ENCODE results near the gene PCDHGB4. TPM values are rescaled to one million over a fixed set of nuclear protein-coding genes. Genes with fewer than 3 reads are reported as not detected.

PCDHGB4 gene
- total and polyA plus RNA-seq, 5 donors from 2014 or later = 0.22 TPM; not detected in 4

DNA sequence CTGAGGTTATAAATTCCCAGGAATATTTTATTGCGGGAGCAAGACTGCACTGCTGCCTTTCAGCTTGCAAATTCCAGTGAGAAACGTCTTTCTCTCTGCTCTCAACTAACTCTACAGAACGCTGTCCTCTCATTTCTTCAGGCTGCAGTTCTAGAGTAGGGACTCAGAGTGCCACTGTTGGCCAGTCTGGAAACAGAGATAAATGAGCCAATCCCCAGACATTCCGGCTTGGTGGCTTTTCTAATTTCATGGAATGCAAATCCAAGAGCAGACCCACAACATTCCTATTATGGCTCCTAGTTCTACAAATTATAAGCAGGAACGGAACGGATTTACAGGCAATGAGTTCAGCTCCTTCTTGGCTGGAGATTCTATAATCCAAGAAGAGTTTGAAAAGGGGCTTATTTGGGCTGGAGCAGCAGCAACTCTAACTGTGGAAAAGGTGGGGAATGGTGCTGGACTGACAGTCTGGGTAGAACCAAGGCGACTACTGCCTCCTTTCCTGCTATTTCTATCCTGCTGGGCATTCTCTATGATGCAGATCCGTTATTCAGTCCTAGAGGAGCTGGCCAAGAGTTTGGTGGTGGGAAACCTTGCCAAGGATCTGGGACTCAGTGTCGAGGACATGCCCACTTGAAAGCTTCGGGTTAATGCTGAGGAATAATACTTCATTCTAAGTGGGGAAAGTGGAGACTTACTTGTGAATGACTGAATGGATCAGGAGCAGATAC lies 52.1 kb downstream of the PCDHGB4 start:
- Mint-ChIP-seq H3K36me3 (no peaks in the 10 kb centered on the region), H3K9me3 (peaks cover 0 to 6% (median 2%) of the 10 kb centered on the region in 7 donors), H3K4me1 (no peaks in the 10 kb centered on the region), H3K27ac (no peak overlapping the region), H3K4me3 (no peak overlapping the region), H3K27me3 (peaks cover 11% of the 10 kb centered on the region)
- ATAC-seq (ENCODE audit: low read depth in 2 of 2) (no peak), DNase-seq (no peak)
- Histone ChIP-seq H3K4me1 (ENCODE audit: control insufficient read depth, insufficient read depth, low read length, poor library complexity, severe bottlenecking) (no peaks in the 10 kb centered on the region), H3K36me3 (ENCODE audit: control insufficient read depth, insufficient read depth, low read length) (no peaks in the 10 kb centered on the region), H3K4me3 (ENCODE audit: low read depth, low read length) (no peak overlapping the region), H3K27me3 (ENCODE audit: control insufficient read depth, insufficient read depth, low read length) (peaks cover 3% of the 10 kb centered on the region), H3K27ac (ENCODE audit: insufficient read depth, low read length, poor library complexity, severe bottlenecking) (no peak overlapping the region), H3K9me3 (ENCODE audit: control insufficient read depth in 2 of 2, low read length in 2 of 2) (no peaks in the 10 kb centered on the region)

Other genes with a start within 250 kb of the PCDHGB4 start
Only the 30 nearest of the 37 such genes appear.
- 0.07 TPM for gene PCDHB9, start 200.5 kb upstream of the PCDHGB4 start, total RNA-seq
- not detected for gene PCDHB9, start 200.5 kb upstream of the PCDHGB4 start, polyA plus RNA-seq
- not detected for gene PCDHB10, start 195.3 kb upstream of the PCDHGB4 start, total RNA-seq
- not detected for gene PCDHB10, start 195.3 kb upstream of the PCDHGB4 start, polyA plus RNA-seq
- not detected for gene PCDHB11, start 188.1 kb upstream of the PCDHGB4 start, total RNA-seq
- not detected for gene PCDHB11, start 188.1 kb upstream of the PCDHGB4 start, polyA plus RNA-seq
- gene PCDHB12, start 179.0 kb upstream of the PCDHGB4 start, total RNA-seq = not detected
- gene PCDHB12, start 179.0 kb upstream of the PCDHGB4 start, polyA plus RNA-seq = not detected
- gene PCDHB13, start 173.8 kb upstream of the PCDHGB4 start, total RNA-seq = not detected
- under 1 TPM in 1 of 4 donors, not detected in 3; 0.05 TPM for gene PCDHB13, start 173.8 kb upstream of the PCDHGB4 start, polyA plus RNA-seq
- not detected for gene PCDHB14, start 164.4 kb upstream of the PCDHGB4 start, total RNA-seq
- gene PCDHB14, start 164.4 kb upstream of the PCDHGB4 start, polyA plus RNA-seq = not detected
- not detected for gene PCDHB15, start 142.3 kb upstream of the PCDHGB4 start, total RNA-seq
- not detected for gene PCDHB15, start 142.3 kb upstream of the PCDHGB4 start, polyA plus RNA-seq
- 0.74 TPM for gene SLC25A2, start 83.6 kb upstream of the PCDHGB4 start, total RNA-seq
- under 1 TPM in 1 of 4 donors, not detected in 3; 0.12 TPM for gene SLC25A2, start 83.6 kb upstream of the PCDHGB4 start, polyA plus RNA-seq
- gene TAF7, start 66.9 kb upstream of the PCDHGB4 start, total RNA-seq = 76.6 TPM
- gene TAF7, start 66.9 kb upstream of the PCDHGB4 start, polyA plus RNA-seq = 100 to 1,000 TPM; 172 to 235 (median 200) TPM
- 0.10 TPM for gene PCDHGA1, start 57.2 kb upstream of the PCDHGB4 start, total RNA-seq
- under 1 TPM in 1 of 4 donors, not detected in 3; 0.06 TPM for gene PCDHGA1, start 57.2 kb upstream of the PCDHGB4 start, polyA plus RNA-seq
- gene PCDHGA2, start 48.9 kb upstream of the PCDHGB4 start, total RNA-seq = not detected
- not detected for gene PCDHGA2, start 48.9 kb upstream of the PCDHGB4 start, polyA plus RNA-seq
- not detected for gene PCDHGA3, start 43.9 kb upstream of the PCDHGB4 start, total RNA-seq
- not detected for gene PCDHGA3, start 43.9 kb upstream of the PCDHGB4 start, polyA plus RNA-seq
- gene PCDHGB1, start 37.6 kb upstream of the PCDHGB4 start, total RNA-seq = not detected
- not detected for gene PCDHGB1, start 37.6 kb upstream of the PCDHGB4 start, polyA plus RNA-seq
- gene PCDHGA4, start 32.7 kb upstream of the PCDHGB4 start, total RNA-seq = not detected
- not detected for gene PCDHGA4, start 32.7 kb upstream of the PCDHGB4 start, polyA plus RNA-seq
- gene PCDHGB2, start 27.7 kb upstream of the PCDHGB4 start, total RNA-seq = 0.20 TPM
- gene PCDHGB2, start 27.7 kb upstream of the PCDHGB4 start, polyA plus RNA-seq = under 1 TPM in 1 of 4 donors, not detected in 3; 0.54 TPM
- gene PCDHGA5, start 23.5 kb upstream of the PCDHGB4 start, total RNA-seq = not detected
- under 1 TPM in 1 of 4 donors, not detected in 3; 0.08 TPM for gene PCDHGA5, start 23.5 kb upstream of the PCDHGB4 start, polyA plus RNA-seq
- 0.20 TPM for gene PCDHGB3, start 17.5 kb upstream of the PCDHGB4 start, total RNA-seq
- not detected for gene PCDHGB3, start 17.5 kb upstream of the PCDHGB4 start, polyA plus RNA-seq
- not detected for gene PCDHGA6, start 13.8 kb upstream of the PCDHGB4 start, total RNA-seq
- not detected for gene PCDHGA6, start 13.8 kb upstream of the PCDHGB4 start, polyA plus RNA-seq
- not detected for gene PCDHGA7, start 5.0 kb upstream of the PCDHGB4 start, total RNA-seq
- gene PCDHGA7, start 5.0 kb upstream of the PCDHGB4 start, polyA plus RNA-seq = under 1 TPM in 1 of 4 donors, not detected in 3; 0.09 TPM
- gene PCDHGA8, start 4.9 kb downstream of the PCDHGB4 start, total RNA-seq = not detected
- gene PCDHGA8, start 4.9 kb downstream of the PCDHGB4 start, polyA plus RNA-seq = under 1 TPM in 1 of 4 donors, not detected in 3; 0.10 TPM
- gene PCDHGB5, start 10.2 kb downstream of the PCDHGB4 start, total RNA-seq = not detected
- gene PCDHGB5, start 10.2 kb downstream of the PCDHGB4 start, polyA plus RNA-seq = under 1 TPM in 2 of 4 donors, not detected in 2; 0.17 to 0.27 TPM
- not detected for gene PCDHGA9, start 15.1 kb downstream of the PCDHGB4 start, total RNA-seq
- gene PCDHGA9, start 15.1 kb downstream of the PCDHGB4 start, polyA plus RNA-seq = not detected
- gene PCDHGB6, start 20.3 kb downstream of the PCDHGB4 start, total RNA-seq = not detected
- not detected for gene PCDHGB6, start 20.3 kb downstream of the PCDHGB4 start, polyA plus RNA-seq
- gene PCDHGA10, start 25.3 kb downstream of the PCDHGB4 start, total RNA-seq = not detected
- not detected for gene PCDHGA10, start 25.3 kb downstream of the PCDHGB4 start, polyA plus RNA-seq
- gene PCDHGB7, start 30.0 kb downstream of the PCDHGB4 start, total RNA-seq = not detected
- gene PCDHGB7, start 30.0 kb downstream of the PCDHGB4 start, polyA plus RNA-seq = not detected
- gene PCDHGA11, start 33.4 kb downstream of the PCDHGB4 start, total RNA-seq = not detected
- gene PCDHGA11, start 33.4 kb downstream of the PCDHGB4 start, polyA plus RNA-seq = not detected
- not detected for gene PCDHGA12, start 42.8 kb downstream of the PCDHGB4 start, total RNA-seq
- not detected for gene PCDHGA12, start 42.8 kb downstream of the PCDHGB4 start, polyA plus RNA-seq
- gene PCDHGC3, start 88.3 kb downstream of the PCDHGB4 start, total RNA-seq = 0.35 TPM
- gene PCDHGC3, start 88.3 kb downstream of the PCDHGB4 start, polyA plus RNA-seq = under 1 TPM in 1 of 4 donors, not detected in 3; 0.09 TPM
- not detected for gene PCDHGC4, start 97.3 kb downstream of the PCDHGB4 start, total RNA-seq
- not detected for gene PCDHGC4, start 97.3 kb downstream of the PCDHGB4 start, polyA plus RNA-seq
- not detected for gene PCDHGC5, start 101.4 kb downstream of the PCDHGB4 start, total RNA-seq
- not detected for gene PCDHGC5, start 101.4 kb downstream of the PCDHGB4 start, polyA plus RNA-seq